Endodermal cell (in vitro differentiated cells): ENCODE data around the gene HLTF. TPM values are rescaled to one million over a fixed set of nuclear protein-coding genes. Genes with fewer than 3 reads are reported as not detected.

Source experiments
- DNase-seq: peaks from one replicate; pipeline ENCODE4 v3.0.0-alpha.2; 2017
- H3K27ac ChIP-seq: 2 replicates; pipeline ENCODE4 v1.5.1; 2013; ENCODE audit warnings: mild to moderate bottlenecking, low read depth, low read length, moderate library complexity
- H3K27me3 ChIP-seq: 2 replicates; pipeline ENCODE4 v1.6.1; 2013; ENCODE audit warnings: mild to moderate bottlenecking, low read length, moderate library complexity; ENCODE audit not compliant: insufficient read depth, control insufficient read depth, poor library complexity, severe bottlenecking
- H3K36me3 ChIP-seq: 2 replicates; pipeline ENCODE4 v1.7.0; 2013; ENCODE audit warnings: mild to moderate bottlenecking, low read length, moderate library complexity; ENCODE audit not compliant: control insufficient read depth, insufficient read depth
- H3K4me1 ChIP-seq: one replicate; pipeline ENCODE4 v1.7.0; 2013; ENCODE audit warnings: low read length; ENCODE audit not compliant: control insufficient read depth, insufficient read depth
- H3K4me3 ChIP-seq: 2 replicates; pipeline ENCODE4 v1.5.1; 2013; ENCODE audit warnings: mild to moderate bottlenecking, low read length, moderate library complexity
- H3K9ac ChIP-seq: 2 replicates; pipeline ENCODE4 v1.6.1; 2013; ENCODE audit warnings: mild to moderate bottlenecking, low read length, moderate library complexity; ENCODE audit not compliant: poor library complexity, severe bottlenecking; ENCODE audit errors: extremely low read depth
- H3K9me3 ChIP-seq: 2 replicates; pipeline ENCODE4 v1.6.1; 2013; ENCODE audit warnings: mild to moderate bottlenecking, low read length, moderate library complexity; ENCODE audit not compliant: control insufficient read depth
- H3K27ac Mint-ChIP-seq: 2 replicates; pipeline ENCODE4 v1.8.0; 2020; ENCODE audit warnings: mixed read lengths
- H3K27me3 Mint-ChIP-seq: 2 replicates; pipeline ENCODE4 v1.8.0; 2021; ENCODE audit warnings: mild to moderate bottlenecking, mixed read lengths; ENCODE audit not compliant: insufficient read depth
- H3K36me3 Mint-ChIP-seq: 2 replicates; pipeline ENCODE4 v1.8.0; 2020; ENCODE audit warnings: low read depth, mixed read lengths
- H3K4me1 Mint-ChIP-seq: 2 replicates; pipeline ENCODE4 v1.8.0; 2020; ENCODE audit warnings: mixed read lengths
- H3K4me3 Mint-ChIP-seq: 2 replicates; pipeline ENCODE4 v1.8.0; 2020; ENCODE audit warnings: mild to moderate bottlenecking, moderate library complexity, mixed read lengths
- H3K9me3 Mint-ChIP-seq: 2 replicates; pipeline ENCODE4 v1.8.0; 2020; ENCODE audit warnings: mild to moderate bottlenecking, mixed read lengths
- CTCF ChIP-seq: fragments of 200-600 bp; sonication (generic); conservative IDR thresholded peaks from 2 replicates; pipeline ENCODE4 v1.5.0; 2021; ENCODE audit warnings: antibody characterized with exemption, mild to moderate bottlenecking
- WGBS, 2 experiments: methylation state at CpG; one replicate each; pipeline versions ENCODE4 v1.1.5 to v1.1.7; 2013; ENCODE audit warnings: missing lambda C conversion rate in 2 of 2, mixed read lengths in 1 of 2; ENCODE audit not compliant: insufficient coverage in 1 of 2, insufficient read length in 1 of 2; 5-methylcytosine and 5-hydroxymethylcytosine counted together
- total RNA-seq, 2 donors: library from RNA; stranded (reverse); fragmentation: NEBNext Ultra II Directional in 1 of 2; extraction: Animal tissue kit (Norgen Biotek cat#: 25700) in 1 of 2; gene quantifications; 2 replicates in 1 of 2; 3 replicates in 1 of 2; pipeline ENCODE4 v1.2.1, GENCODE V29; 2021

The HLTF gene
- total RNA-seq, 2 donors from 2014 or later: 61.2 to 75.7 TPM

DNA sequence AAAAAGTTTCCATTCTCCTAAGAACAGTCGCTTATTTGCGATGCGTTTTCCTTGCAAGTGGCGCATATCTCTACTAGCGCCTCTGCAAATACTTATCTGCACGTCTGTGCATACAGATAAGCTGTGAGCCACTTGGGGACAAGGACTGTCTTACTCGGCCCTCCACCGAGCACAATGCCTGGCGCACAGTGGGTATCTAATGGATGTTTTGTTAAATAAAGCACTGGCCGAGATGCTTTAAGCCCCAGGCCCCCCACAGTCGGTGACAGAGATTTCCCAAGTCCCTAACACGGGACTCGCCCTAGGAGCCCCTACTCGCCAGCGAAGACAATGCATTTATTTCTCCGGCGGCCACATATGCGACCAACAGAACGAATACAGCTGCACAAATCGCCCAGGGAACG, 503 bp downstream of the HLTF start:
- H3K9ac ChIP-seq: peak overlapping the region; percentile 70
- H3K4me1 ChIP-seq: no peaks in the 10 kb centered on the region
- H3K4me3 Mint-ChIP-seq: peak overlapping the region; percentile 87
- no peaks in the 10 kb centered on the region for H3K27me3 ChIP-seq
- peak overlapping the region; percentile 98 for H3K27ac Mint-ChIP-seq
- H3K27ac ChIP-seq: peak overlapping the region; percentile 86
- peak; percentile 86 for DNase-seq
- H3K36me3 Mint-ChIP-seq: peaks cover 27% of the 10 kb centered on the region
- H3K27me3 Mint-ChIP-seq: peaks cover 16% of the 10 kb centered on the region
- peaks cover 16% of the 10 kb centered on the region for H3K9me3 Mint-ChIP-seq
- 2 to 5% methylated on average over 20 to 21 of the region's 21 CpGs for WGBS, 2 experiments
- H3K4me3 ChIP-seq: peak overlapping the region; percentile 87
- H3K9me3 ChIP-seq: peaks cover 6% of the 10 kb centered on the region
- TF ChIP-seq CTCF: no peak
- H3K36me3 ChIP-seq: peaks cover 35% of the 10 kb centered on the region
- peaks cover 9% of the 10 kb centered on the region for H3K4me1 Mint-ChIP-seq

- Mint-ChIP-seq H3K27me3 (peaks cover 2% of the 10 kb centered on the region), H3K9me3 (peaks cover 3% of the 10 kb centered on the region), H3K36me3 (peaks cover 49% of the 10 kb centered on the region), H3K4me1 (peaks cover 9% of the 10 kb centered on the region), H3K27ac (no peak overlapping the region), H3K4me3 (no peak overlapping the region)
- DNase-seq: no peak
- Histone ChIP-seq H3K4me3 (no peak overlapping the region), H3K9me3 (peaks cover 2% of the 10 kb centered on the region), H3K4me1 (no peaks in the 10 kb centered on the region), H3K27ac (no peak overlapping the region), H3K9ac (no peak overlapping the region), H3K27me3 (no peaks in the 10 kb centered on the region), H3K36me3 (peaks cover 39% of the 10 kb centered on the region)
- TF ChIP-seq CTCF: no peak
- WGBS, 2 experiments: 90 to 100% methylated on average over 1 of the region's 1 CpG
Observed at GRCh38 chr3:149081772-149082171, 4.6 kb downstream of the HLTF start.

DNA sequence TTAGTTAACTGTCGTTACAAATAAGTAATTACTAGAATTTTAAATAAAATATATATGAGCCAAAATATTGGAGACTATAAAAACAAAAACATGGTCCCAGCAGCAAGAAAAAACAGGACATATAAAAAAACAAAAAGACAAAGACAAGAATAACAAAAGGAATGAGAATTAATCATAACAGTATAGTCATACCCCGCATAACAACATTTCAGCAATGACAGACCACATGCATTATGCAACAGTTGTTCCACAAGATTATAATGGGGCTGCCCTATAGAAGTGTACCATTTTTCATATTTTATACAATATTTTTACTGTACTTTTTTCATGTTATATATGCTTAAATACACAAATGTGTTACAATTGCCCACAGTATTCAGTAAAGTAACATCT, 5.6 kb downstream of the HLTF start:
- peaks cover 9% of the 10 kb centered on the region for H3K4me1 Mint-ChIP-seq

More for the DNA sequence above, 5.6 kb downstream of the HLTF start:
- no peak for TF ChIP-seq CTCF
- Mint-ChIP-seq H3K27ac (no peak overlapping the region), H3K36me3 (peaks cover 49% of the 10 kb centered on the region), H3K27me3 (no peaks in the 10 kb centered on the region), H3K4me3 (no peak overlapping the region), H3K9me3 (no peaks in the 10 kb centered on the region)
- H3K27me3 ChIP-seq: no peaks in the 10 kb centered on the region
- WGBS, 2 experiments: 100% methylated on average over 1 of the region's 2 CpGs
- H3K9me3 ChIP-seq: no peaks in the 10 kb centered on the region
- H3K4me1 ChIP-seq: no peaks in the 10 kb centered on the region
- H3K4me3 ChIP-seq: no peak overlapping the region
- peaks cover 40% of the 10 kb centered on the region for H3K36me3 ChIP-seq
- no peak overlapping the region for H3K9ac ChIP-seq
- DNase-seq: no peak
- H3K27ac ChIP-seq: no peak overlapping the region
